H9 (cell line): Measurements from ENCODE around the gene IWS1. TPM values are rescaled to one million over a fixed set of nuclear protein-coding genes. Genes with fewer than 3 reads are reported as not detected.

Source experiments
- DNase-seq: peaks from one replicate; pipeline ENCODE4 v3.0.0-alpha.2; 2017
- H2AFZ ChIP-seq: one replicate; pipeline ENCODE4 v1.6.1; 2013; ENCODE audit warnings: mild to moderate bottlenecking, low read length, control low read depth, moderate library complexity
- H2AK5ac ChIP-seq: 2 replicates; pipeline ENCODE4 v1.6.1; 2013; ENCODE audit warnings: low read length, control low read depth, mixed read lengths; ENCODE audit not compliant: insufficient read length
- H2BK120ac ChIP-seq: one replicate; pipeline ENCODE4 v1.6.1; 2013; ENCODE audit warnings: low read depth, mild to moderate bottlenecking, low read length, control low read depth, inconsistent platforms; ENCODE audit not compliant: poor library complexity, severe bottlenecking
- H2BK12ac ChIP-seq: 2 replicates; pipeline ENCODE4 v1.6.1; 2013; ENCODE audit warnings: low read length, control low read depth, mixed read lengths, low read depth; ENCODE audit not compliant: insufficient read length
- H2BK15ac ChIP-seq: 2 replicates; pipeline ENCODE4 v1.6.1; 2013; ENCODE audit warnings: low read depth, low read length, control low read depth
- H2BK20ac ChIP-seq: one replicate; pipeline ENCODE4 v1.6.1; 2013; ENCODE audit warnings: low read depth, mild to moderate bottlenecking, low read length, control low read depth, inconsistent platforms; ENCODE audit not compliant: poor library complexity, severe bottlenecking
- H2BK5ac ChIP-seq: 2 replicates; pipeline ENCODE4 v1.6.1; 2013; ENCODE audit warnings: low read length, control low read depth, mixed read lengths; ENCODE audit not compliant: insufficient read length
- H3K14ac ChIP-seq: 2 replicates; pipeline ENCODE4 v1.6.1; 2013; ENCODE audit warnings: low read length, control low read depth; ENCODE audit not compliant: insufficient read depth
- H3K18ac ChIP-seq: 2 replicates; pipeline ENCODE4 v1.6.1; 2013; ENCODE audit warnings: low read depth, mild to moderate bottlenecking, mixed read lengths, low read length, control low read depth; ENCODE audit not compliant: insufficient read length
- H3K23ac ChIP-seq: 2 replicates; pipeline ENCODE4 v1.6.1; 2013; ENCODE audit warnings: low read length, control low read depth, mixed read lengths, low read depth; ENCODE audit not compliant: insufficient read length
- H3K23me2 ChIP-seq: 2 replicates; pipeline ENCODE4 v1.6.1; 2013; ENCODE audit warnings: low read depth, mild to moderate bottlenecking, mixed read lengths, low read length, control low read depth; ENCODE audit not compliant: insufficient read length, poor library complexity, severe bottlenecking
- H3K27ac ChIP-seq: 2 replicates; pipeline ENCODE4 v1.5.1; 2013; ENCODE audit warnings: low read length, control low read depth, mixed read lengths, low read depth; ENCODE audit not compliant: insufficient read length
- H3K27me3 ChIP-seq: 2 replicates; pipeline ENCODE4 v1.6.1; 2013; ENCODE audit warnings: low read length, control low read depth, inconsistent platforms; ENCODE audit not compliant: insufficient read depth
- H3K4ac ChIP-seq: 2 replicates; pipeline ENCODE4 v1.6.1; 2013; ENCODE audit warnings: low read depth, mild to moderate bottlenecking, control low read depth, inconsistent platforms, low read length, moderate library complexity
- H3K4me1 ChIP-seq: 2 replicates; pipeline ENCODE4 v1.6.1; 2013; ENCODE audit warnings: low read length, control low read depth, inconsistent platforms; ENCODE audit not compliant: insufficient read depth
- H3K4me2 ChIP-seq: 2 replicates; pipeline ENCODE4 v1.6.1; 2013; ENCODE audit warnings: low read length, control low read depth, mixed read lengths; ENCODE audit not compliant: insufficient read length, insufficient read depth
- H3K56ac ChIP-seq: 2 replicates; pipeline ENCODE4 v1.6.1; 2013; ENCODE audit warnings: low read depth, mild to moderate bottlenecking, mixed read lengths, low read length, control low read depth; ENCODE audit not compliant: insufficient read length
- H3K79me1 ChIP-seq: 2 replicates; pipeline ENCODE4 v1.6.1; 2013; ENCODE audit warnings: low read depth, mild to moderate bottlenecking, moderate library complexity, low read length, control low read depth, inconsistent platforms; ENCODE audit not compliant: insufficient read depth, poor library complexity, severe bottlenecking
- H3K79me2 ChIP-seq: 2 replicates; pipeline ENCODE4 v1.6.1; 2013; ENCODE audit warnings: low read length, control low read depth, inconsistent platforms; ENCODE audit not compliant: insufficient read depth
- H3K9ac ChIP-seq: 2 replicates; pipeline ENCODE4 v1.6.1; 2013; ENCODE audit warnings: low read length, control low read depth, mixed read lengths; ENCODE audit not compliant: insufficient read length; ENCODE audit errors: extremely low read depth
- H3K9me3 ChIP-seq: one replicate; pipeline ENCODE4 v1.6.1; 2013; ENCODE audit warnings: low read depth, low read length, inconsistent platforms; ENCODE audit not compliant: control insufficient read depth
- H3T11ph ChIP-seq: one replicate; pipeline ENCODE4 v1.6.1; 2013; ENCODE audit warnings: mild to moderate bottlenecking, low read length, control low read depth, inconsistent platforms
- H4K20me1 ChIP-seq: one replicate; pipeline ENCODE4 v1.6.1; 2013; ENCODE audit not compliant: control insufficient read depth, insufficient read length, insufficient read depth
- H4K5ac ChIP-seq: 2 replicates; pipeline ENCODE4 v1.6.1; 2013; ENCODE audit warnings: low read depth, mild to moderate bottlenecking, mixed read lengths, low read length, control low read depth; ENCODE audit not compliant: insufficient read length
- H4K8ac ChIP-seq: replicated peaks from 2 replicates; pipeline ENCODE4 v1.6.1; 2013; ENCODE audit warnings: low read length, control low read depth, mixed read lengths, low read depth; ENCODE audit not compliant: insufficient read length
- H4K91ac ChIP-seq: 2 replicates; pipeline ENCODE4 v1.6.1; 2013; ENCODE audit warnings: low read depth, mild to moderate bottlenecking, moderate library complexity, mixed read lengths, low read length, control low read depth; ENCODE audit not compliant: insufficient read length
- H3K27ac Mint-ChIP-seq, 3 experiments: 2 replicates in 2 of 3; 3 replicates in 1 of 3; pipeline ENCODE4 v1.8.0; 2020 to 2021; ENCODE audit warnings: mixed read lengths in 3 of 3, mild to moderate bottlenecking in 1 of 3, moderate library complexity in 1 of 3
- H3K27me3 Mint-ChIP-seq: 2 replicates; pipeline ENCODE4 v1.8.0; 2021; ENCODE audit warnings: low read depth, mild to moderate bottlenecking, moderate library complexity, mixed read lengths
- H3K36me3 Mint-ChIP-seq, 3 experiments: 2 replicates in 2 of 3; 3 replicates in 1 of 3; pipeline ENCODE4 v1.8.0; 2020 to 2021; ENCODE audit warnings: low read depth in 3 of 3, mixed read lengths in 3 of 3; ENCODE audit not compliant: insufficient read depth in 1 of 3
- H3K4me1 Mint-ChIP-seq, 2 experiments: 2 replicates each; pipeline ENCODE4 v1.8.0; 2020; ENCODE audit warnings: mixed read lengths in 2 of 2
- H3K4me3 Mint-ChIP-seq, 2 experiments: 2 replicates in 1 of 2; 3 replicates in 1 of 2; pipeline ENCODE4 v1.8.0; 2020 to 2021; ENCODE audit warnings: mild to moderate bottlenecking in 2 of 2, mixed read lengths in 2 of 2, moderate library complexity in 1 of 2
- H3K9me3 Mint-ChIP-seq, 2 experiments: 2 replicates in 1 of 2; 3 replicates in 1 of 2; pipeline ENCODE4 v1.8.0; 2020; ENCODE audit warnings: mild to moderate bottlenecking in 2 of 2, mixed read lengths in 2 of 2, moderate library complexity in 1 of 2
- WGBS: extraction: QIAGEN DNeasy Blood & Tissue Kit; methylation state at CpG from one replicate; pipeline ENCODE4 v1.1.7; 2013; ENCODE audit warnings: missing lambda C conversion rate, low lambda C conversion rate, mixed read lengths; ENCODE audit not compliant: insufficient read length; ENCODE audit errors: extremely low coverage; 5-methylcytosine and 5-hydroxymethylcytosine counted together
- total RNA-seq: library from RNA; stranded (reverse); gene quantifications from 2 replicates; pipeline ENCODE4 v1.2.1, GENCODE V29; 2021
- TF ChIP-seq, protein P1 (sequence below): fragments of 200-600 bp; sonication (generic); conservative IDR thresholded peaks from 3 replicates; pipeline ENCODE4 v1.8.0; 2021; ENCODE audit warnings: antibody characterized with exemption, mild to moderate bottlenecking

IWS1 gene
- total RNA-seq, 1 experiment from 2014 or later = 66.2 TPM

DNA sequence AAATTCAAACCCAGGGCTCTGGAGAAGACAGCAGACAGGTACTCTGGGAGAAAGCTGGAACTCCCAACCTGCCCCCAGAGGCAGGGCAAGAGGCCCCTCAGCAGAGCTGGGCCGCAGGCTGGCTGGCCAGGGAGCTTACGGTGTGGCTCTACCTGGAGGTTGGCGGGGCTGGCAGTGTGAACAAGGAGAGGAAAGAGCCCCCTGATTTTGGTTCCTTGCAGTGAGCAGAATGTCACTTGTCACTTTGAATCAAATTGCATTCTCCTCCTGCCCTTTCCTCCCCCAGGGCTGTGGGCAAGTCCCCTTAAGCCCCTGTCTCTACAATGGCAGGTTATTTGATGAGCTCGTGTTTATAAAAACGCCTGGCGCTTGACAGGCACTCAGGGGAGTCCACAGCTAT lies 41.8 kb upstream of the IWS1 start:
- no peak overlapping the region for H4K91ac ChIP-seq
- H3K27ac ChIP-seq = no peak overlapping the region
- H4K5ac ChIP-seq = no peak overlapping the region
- no peak overlapping the region for H3K4me3 Mint-ChIP-seq
- no peak overlapping the region for H2BK15ac ChIP-seq
- H3K27me3 Mint-ChIP-seq = peaks cover 2% of the 10 kb centered on the region
- TF ChIP-seq, protein P1, sequence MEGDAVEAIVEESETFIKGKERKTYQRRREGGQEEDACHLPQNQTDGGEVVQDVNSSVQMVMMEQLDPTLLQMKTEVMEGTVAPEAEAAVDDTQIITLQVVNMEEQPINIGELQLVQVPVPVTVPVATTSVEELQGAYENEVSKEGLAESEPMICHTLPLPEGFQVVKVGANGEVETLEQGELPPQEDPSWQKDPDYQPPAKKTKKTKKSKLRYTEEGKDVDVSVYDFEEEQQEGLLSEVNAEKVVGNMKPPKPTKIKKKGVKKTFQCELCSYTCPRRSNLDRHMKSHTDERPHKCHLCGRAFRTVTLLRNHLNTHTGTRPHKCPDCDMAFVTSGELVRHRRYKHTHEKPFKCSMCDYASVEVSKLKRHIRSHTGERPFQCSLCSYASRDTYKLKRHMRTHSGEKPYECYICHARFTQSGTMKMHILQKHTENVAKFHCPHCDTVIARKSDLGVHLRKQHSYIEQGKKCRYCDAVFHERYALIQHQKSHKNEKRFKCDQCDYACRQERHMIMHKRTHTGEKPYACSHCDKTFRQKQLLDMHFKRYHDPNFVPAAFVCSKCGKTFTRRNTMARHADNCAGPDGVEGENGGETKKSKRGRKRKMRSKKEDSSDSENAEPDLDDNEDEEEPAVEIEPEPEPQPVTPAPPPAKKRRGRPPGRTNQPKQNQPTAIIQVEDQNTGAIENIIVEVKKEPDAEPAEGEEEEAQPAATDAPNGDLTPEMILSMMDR = no peak
- no peaks in the 10 kb centered on the region for H3K79me2 ChIP-seq
- H2BK120ac ChIP-seq = no peak overlapping the region
- H3K23me2 ChIP-seq = no peaks in the 10 kb centered on the region
- H3K14ac ChIP-seq = no peak overlapping the region
- H3K9me3 ChIP-seq = no peaks in the 10 kb centered on the region
- H3K4me1 ChIP-seq = no peaks in the 10 kb centered on the region
- H3K4me2 ChIP-seq = no peak overlapping the region
- H2BK5ac ChIP-seq = no peak overlapping the region
- no peak overlapping the region for H3K56ac ChIP-seq
- H3K36me3 Mint-ChIP-seq = no peaks in the 10 kb centered on the region
- H2AFZ ChIP-seq = no peak overlapping the region
- no peaks in the 10 kb centered on the region; a peak in 1 of 5 replicates for H3K9me3 Mint-ChIP-seq
- no peak overlapping the region for H3K23ac ChIP-seq
- DNase-seq = peak; percentile 27
- no peak overlapping the region for H2AK5ac ChIP-seq
- no peak overlapping the region for H3T11ph ChIP-seq
- no peak overlapping the region for H3K27ac Mint-ChIP-seq
- no CpG with 5 or more reads among the region's 6 CpGs for WGBS
- H4K20me1 ChIP-seq = no peaks in the 10 kb centered on the region
- H3K9ac ChIP-seq = no peak overlapping the region
- no peaks in the 10 kb centered on the region for H3K79me1 ChIP-seq
- no peak overlapping the region for H4K8ac ChIP-seq
- no peak overlapping the region for H2BK20ac ChIP-seq
- no peak overlapping the region for H3K4ac ChIP-seq
- no peak overlapping the region for H2BK12ac ChIP-seq
- H3K18ac ChIP-seq = no peak overlapping the region
- peaks cover 15% of the 10 kb centered on the region in 2 experiments for H3K4me1 Mint-ChIP-seq
- H3K27me3 ChIP-seq = no peaks in the 10 kb centered on the region
